SIG-M5 treated with dmso at 0.1 percent for 504 hours (cell line): ENCODE data around the gene TM9SF4.
"Not testable (repeated sequence)": the region's sequence is repeated elsewhere in the genome, so short reads cannot be mapped to it uniquely, and the experiment has no call there.

Source experiments
- DNase-seq: peaks from one replicate; lab custom pipeline; 2025; ENCODE audit not compliant: unreplicated experiment; lab: John Stamatoyannopoulos, UW

The TM9SF4 gene

DNA sequence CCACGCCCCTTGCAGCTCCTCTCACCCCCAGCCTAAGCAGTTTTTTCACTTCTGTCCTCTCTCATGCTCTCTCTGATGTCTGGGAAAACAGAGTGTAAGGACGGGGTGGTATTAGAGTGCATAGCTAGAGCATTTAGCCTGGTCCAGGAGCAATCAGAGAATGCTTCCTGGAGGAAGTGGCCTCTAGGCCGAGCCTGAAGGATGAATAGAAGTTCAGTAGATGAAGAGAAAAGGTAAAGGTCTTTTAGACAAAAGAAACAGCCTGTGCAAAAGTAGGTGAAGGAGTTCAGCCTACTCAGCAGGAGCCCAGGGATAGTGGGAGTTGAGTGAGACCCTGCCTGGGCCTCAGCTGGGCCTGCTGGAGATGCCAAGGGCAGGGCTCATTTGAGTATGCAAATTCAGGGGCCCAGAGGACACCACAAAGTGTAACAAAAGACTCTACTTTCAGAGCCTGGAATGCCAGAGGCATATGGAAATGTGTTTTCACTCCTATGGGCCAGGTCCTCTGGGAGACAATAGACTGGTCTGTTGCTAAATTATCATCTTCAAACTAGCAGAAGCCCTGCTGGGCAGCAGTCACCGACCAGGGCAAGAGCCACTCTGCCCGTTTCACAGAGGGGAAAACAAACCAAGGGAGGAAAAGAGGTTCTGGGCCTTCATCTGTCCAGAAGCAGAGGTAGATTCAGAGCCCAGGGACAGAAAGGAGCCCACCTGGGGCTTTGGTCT is 19.7 kb upstream of the TM9SF4 start:
- DNase-seq = no peak

DNA sequence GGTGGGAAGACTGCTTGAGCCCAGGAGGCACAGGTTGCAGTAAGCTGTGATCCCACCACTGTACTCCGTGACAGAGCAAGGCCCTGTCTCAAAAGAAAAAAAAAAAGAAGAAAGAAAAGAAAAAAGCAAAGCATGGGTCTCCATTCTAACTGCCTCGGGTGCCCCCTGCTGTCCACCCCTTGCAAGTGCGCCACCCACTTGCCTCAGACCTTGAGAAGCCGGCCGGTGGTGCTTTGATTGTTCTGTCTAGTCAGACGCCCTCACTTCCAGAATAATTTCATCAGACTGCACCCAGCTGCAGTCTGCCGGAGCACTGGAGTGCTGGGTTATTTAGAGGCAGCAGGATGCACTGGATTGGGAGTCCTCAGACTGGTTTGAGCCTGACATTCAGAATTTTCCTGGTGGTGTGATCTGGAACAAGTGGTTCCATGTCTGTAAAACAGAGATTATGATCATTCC is 17.6 kb upstream of the TM9SF4 start:
- DNase-seq = peak; percentile 88

DNA sequence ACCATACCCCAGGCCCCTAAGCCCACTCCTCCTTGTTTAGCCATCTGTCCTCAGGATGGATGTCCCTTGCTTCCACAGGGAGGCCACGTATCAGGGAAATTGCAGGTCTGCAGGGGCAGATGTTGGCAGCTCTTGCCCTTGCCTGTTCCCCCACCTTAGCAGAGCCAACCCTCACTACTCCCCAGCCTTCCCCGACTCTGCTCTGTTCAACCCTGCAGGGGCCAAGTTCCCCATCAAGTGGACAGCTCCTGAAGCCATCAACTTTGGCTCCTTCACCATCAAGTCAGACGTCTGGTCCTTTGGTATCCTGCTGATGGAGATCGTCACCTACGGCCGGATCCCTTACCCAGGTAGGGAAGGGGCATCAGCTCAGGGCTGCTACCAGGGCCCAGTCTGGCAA is 10.7 kb upstream of the TM9SF4 start:
- DNase-seq = no peak

DNA sequence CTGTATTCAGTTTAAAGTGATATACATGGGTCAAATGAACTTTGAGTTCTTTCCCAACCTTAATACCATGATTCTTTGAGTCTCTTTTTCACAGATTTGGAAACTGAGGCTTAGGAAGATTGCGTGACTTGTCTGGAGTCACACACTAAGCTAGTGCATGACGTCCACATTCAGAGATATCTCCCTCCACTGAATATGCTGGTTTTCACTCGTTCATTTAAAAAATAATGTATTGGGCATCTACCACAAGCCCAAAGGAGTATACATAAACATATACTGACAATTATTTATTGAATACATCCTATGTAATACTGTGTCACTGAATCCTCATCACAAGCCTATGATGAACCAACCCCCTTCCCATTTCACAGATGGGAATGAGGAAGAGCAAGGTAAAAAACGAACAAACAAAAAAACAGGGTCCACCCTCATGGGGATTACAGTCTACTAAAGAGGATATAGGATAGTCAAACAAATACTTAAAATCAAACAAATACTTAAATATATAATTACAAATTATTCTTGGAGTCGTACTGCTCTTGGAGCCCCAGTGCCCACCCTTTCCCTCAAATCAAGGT is 611 bp upstream of the TM9SF4 start:
- no peak for DNase-seq

DNA sequence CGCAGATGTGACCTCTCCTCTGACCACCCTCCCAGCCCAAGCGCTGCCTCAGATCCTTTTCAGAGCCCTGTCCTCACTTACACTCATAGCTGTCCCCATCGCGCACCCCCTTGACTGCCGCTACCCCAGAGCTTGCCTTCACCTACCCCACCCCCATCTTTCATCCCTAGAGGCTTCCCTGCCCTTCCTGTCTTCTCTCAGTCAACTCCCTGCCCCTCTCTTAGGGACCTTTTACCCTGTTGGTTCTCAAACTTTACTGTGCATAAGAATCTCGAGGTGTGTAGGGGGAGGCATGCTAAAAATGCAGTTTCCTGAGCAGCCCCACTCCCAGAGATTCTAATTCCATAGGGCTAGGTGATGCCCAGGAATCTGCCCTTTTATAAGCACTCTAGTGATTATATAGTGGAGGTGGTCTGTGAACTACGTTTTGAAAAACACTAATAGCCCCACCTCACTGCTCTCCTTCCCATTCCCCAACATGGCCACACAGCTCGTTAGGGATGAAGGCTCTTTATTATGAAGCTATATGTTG is 725 bp downstream of the TM9SF4 start:
- no peak for DNase-seq

DNA sequence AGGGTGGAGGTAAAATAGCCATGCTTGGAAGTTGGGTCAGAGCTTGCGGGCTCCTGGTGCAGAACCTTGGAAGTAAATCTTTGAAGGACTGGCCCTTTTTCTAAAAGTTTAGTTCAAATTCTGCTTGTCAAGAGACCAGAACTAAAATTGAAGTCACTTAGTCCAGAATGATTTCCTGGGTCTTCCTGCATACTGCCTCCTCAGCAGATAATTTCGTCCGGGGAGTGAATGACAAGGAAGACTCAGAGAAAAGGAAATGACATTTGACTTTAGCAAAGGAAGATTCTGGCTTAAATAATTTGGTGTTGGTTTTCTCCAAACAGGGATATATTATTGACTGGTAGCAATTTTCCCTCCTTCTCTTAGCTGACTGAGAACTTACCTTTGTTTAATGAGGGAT is 1.2 kb downstream of the TM9SF4 start:
- no peak for DNase-seq

DNA sequence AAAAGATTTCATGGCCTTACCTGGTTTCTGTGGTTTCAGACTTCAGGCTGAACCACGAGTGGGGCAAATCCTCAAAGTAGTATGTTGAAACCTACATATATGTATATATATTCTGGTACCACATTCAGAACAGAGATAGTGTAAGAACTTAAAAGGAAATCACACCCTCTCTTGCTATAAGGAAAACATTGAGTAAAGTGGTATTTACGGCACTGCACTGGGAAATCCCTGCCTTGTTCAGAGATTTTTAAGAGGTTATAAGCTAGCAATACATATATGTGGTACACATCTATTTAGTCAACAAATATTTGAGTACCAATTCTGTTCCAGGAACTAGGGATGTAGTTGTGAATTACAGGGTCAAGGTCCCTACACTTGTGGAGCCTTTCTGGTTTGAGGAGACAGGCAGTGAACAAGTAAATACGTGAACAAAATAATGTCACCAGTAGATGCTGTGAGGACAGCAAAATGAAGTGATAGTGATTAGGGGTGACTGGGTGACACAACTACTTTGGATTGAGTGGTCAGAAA is 1.7 kb downstream of the TM9SF4 start:
- no peak for DNase-seq

DNA sequence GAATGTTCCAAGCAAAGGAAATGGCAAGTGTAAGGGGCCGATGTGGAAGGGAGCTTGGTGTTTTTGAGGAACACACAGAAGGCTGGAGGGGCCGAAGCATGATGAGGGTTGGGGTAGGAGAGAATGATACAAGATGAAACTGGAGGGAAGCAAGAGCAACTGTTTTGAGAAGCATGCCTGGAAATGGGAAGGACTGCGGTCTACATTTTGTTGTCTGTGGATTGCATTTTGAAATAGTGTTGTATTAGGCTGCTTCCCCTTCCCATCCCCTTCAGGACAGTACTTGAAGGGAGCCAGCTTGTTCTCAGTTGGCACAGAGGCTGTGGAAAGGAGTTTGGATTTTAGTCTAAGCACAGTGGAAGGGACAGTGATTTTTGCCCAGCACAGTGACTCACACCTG is 2.2 kb downstream of the TM9SF4 start:
- DNase-seq = peak; percentile 81

DNA sequence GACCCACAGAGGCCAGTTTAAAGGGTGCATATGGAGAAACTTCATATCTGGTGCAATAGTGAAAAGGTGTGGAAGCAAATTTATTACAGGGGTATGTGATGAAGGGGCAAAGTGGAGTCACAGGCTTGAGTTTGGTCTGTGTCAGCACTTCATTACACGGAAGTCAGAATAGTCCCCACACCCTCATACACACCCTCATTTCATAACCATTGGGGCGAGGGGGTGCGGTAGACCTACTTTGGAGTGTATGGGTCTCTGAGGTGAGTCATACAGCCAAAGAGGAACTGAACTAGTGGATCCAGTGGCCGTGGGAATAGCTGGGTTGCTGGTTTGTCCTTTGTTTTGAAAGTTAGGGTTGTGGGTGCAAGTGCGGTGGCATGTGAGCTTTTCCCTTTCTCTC is 3.3 kb downstream of the TM9SF4 start:
- DNase-seq = peak; percentile 97

DNA sequence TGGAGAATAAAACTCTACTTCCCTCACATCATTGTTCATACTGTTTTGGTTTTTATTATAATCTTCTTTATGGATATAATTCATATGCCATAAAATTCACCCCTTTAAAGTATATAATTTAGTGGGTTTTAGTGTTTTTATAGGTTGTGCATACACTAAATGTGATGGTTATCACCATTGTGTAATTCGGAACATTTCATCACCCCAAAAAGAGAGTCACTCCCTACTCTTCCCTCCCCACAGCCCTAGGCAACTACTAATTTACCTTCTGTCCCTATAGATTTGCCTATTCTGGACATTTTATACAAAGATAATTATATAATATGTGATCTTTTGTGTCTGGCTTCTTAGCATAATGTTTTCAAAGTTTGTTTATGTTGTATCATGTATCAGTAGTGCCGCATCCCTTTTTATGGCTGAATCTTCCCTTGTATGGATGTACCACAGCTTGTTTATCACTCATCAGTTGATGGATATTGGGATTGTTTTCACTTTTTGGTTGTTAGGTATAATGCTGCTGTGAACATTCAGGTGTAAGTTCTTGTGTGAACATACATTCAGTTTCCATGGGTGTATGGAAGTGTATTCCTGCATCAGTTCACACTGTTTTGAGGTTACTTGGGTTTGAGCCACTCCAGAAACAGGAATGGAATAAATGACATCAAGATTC is 4.2 kb downstream of the TM9SF4 start:
- peak; percentile 9 for DNase-seq

DNA sequence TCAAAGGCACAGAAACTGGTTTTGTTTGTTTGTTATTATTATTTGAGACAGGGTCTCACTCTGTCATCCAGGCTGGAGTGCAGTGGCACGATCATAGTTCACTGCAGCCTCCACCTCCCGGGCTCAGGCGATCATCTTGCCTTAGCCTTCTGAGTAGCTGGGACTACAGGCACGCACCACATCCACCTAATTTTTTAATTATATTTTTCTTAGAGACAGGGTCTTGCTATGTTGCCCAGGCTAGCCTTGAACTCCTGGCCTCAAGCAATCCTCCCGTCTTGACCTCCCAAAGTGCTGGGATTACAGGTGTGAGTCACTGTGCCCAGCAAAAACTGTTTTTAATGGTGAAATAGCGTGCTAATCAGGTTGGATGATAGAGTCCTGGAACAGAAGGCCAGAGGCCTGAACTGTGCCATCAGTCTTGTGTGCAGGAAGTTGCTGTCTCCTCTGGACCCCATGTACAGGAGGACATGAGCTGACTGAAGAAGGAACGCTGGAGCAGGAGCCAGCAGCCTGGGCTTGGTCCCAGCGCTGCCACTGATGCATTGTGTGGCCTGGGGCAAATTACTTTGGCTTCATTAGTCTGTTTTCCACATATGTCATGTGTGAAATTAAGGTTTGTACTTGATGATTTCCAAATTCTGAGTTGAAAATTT is 4.9 kb downstream of the TM9SF4 start:
- DNase-seq = no peak

DNA sequence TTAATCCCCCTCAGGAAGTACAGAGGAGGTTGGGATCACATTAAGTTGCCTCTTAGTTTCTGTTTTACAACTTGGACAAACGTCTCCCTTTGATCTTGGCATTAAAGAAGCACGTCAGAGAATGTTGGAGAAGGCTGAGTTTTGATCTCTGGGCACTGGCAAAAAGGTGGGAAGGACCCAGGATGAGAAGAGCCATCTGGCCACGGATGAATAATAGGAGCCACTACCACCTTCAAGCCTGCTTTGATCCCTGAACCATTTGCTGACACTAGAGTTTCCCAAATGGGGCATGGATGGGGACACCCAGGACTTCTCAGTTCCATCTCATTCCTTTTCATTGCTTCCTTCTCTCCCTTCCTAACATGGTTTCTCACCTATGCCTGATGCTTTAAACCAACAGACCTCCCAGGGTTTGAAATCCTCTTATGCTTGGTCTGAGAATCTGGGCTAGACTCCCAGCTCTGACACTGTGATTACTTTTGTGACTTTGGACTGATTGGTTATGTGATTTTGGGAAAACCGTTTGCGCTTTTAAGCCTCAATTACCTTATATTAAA is 5.8 kb downstream of the TM9SF4 start:
- DNase-seq = no peak

DNA sequence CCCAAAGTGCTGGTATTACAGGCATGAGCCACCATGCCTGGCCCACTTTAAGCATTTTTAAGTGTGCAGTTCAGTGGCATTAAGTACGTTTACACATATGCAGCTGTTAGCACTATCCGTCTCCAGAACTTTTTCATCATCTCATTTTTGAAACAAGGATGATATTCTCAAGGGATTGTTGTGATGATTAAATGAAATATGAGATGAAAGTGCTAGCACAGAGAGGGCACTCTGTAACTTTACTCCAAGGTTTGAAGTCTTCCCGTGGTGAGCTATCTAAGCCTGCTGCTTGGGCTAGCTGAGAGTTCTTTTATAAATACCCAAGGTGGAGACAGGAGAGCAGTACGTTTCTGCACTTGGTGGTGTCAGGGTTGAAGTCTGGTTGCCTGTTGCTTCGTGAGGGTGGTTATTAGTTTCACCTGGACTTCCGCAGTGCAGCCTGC is 6.6 kb downstream of the TM9SF4 start:
- DNase-seq = no peak

DNA sequence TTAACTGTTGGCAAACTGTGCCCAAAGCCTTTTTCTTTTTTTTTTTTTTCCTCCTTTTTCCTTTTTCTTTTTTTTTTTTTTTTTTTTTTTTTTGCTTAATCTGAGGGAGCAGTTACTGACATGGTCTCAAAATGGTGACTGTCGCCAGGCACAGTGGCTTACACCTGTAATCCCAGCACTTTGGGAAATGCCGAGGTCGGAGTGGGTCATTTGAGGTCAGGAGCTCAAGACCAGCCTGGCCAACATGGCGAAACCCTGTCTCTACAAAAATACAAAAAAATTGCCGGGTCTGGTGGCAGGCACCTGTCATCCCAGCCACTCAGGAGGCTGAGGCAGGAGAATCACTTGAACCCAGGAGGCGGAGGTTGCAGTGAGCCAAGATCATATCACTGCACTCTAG is 7.3 kb downstream of the TM9SF4 start:
- not testable (repeated sequence) for DNase-seq

DNA sequence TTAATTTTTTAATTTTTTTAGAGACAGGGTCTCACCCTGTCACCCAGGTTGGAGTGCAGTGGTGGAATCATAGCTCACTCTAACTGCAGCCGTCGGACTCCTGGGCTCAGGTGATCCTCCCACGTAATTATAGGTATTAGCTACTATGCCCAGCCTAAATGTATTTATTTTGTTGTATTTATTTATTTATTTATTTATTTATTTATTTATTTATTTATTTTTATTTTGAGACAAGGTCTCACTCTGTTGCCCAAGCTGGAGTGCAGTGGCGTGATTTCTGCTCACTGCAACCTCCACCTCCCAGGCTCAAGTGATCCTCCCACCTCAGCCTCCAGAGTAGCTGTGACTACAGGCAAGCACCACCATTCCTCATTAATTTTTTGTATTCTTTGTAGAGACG is 8.9 kb downstream of the TM9SF4 start:
- not testable (repeated sequence) for DNase-seq

DNA sequence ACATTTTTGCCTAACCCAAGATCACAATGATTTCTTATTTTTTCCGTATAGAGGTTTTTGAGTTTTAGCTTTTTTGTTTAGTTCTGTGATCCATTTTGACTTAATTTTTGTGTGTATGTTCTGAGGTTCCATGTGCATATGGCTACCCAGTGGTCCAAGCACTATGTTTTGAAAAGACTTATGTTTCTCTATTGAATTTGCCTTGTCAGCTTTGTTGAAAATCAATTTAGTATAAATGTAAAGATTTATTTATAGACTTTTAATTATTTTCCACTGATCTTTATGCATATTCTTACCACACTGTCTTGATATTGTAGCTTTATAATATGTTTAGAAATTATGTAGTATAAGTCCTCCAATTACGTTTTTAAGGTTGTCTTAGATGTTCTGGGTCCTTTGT is 10.2 kb downstream of the TM9SF4 start:
- DNase-seq = no peak

DNA sequence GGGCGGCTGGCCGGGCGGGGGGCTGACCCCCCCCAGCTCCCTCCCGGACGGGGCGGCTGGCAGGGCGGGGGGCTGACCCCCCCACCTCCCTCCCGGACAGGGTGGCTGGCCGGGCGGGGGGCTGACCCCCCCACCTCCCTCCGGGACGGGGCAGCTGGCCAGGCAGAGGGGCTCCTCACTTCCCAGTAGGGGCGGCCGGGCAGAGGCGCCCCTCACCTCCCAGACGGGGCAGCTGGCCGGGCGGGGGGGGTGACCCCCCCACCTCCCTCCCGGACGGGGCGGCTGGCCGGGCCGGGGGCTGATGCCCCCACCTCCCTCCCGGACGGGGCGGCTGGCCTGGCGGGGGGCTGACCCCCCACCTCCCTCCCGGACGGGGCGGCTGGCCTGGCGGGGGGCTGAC is 12.4 kb downstream of the TM9SF4 start:
- not testable (repeated sequence) for DNase-seq

DNA sequence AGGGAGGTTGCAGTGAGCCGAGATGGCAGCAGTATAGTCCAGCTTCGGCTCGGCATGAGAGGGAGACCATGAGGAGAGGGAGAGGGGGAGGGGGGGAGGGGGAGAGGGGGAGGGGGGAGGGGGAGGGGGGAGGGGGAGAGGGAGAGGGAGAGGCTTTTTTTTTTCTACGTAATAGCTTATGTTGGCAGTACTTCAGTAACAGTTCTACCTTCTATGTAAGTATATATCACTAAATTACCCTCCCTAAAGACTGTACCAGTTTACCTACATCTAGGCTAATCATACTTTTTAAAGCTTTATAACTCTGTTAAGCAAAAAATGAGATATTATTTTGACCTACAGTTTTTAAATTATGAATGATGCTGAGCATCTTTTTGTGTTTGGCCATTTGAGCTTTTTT is 13.6 kb downstream of the TM9SF4 start:
- DNase-seq = no peak

DNA sequence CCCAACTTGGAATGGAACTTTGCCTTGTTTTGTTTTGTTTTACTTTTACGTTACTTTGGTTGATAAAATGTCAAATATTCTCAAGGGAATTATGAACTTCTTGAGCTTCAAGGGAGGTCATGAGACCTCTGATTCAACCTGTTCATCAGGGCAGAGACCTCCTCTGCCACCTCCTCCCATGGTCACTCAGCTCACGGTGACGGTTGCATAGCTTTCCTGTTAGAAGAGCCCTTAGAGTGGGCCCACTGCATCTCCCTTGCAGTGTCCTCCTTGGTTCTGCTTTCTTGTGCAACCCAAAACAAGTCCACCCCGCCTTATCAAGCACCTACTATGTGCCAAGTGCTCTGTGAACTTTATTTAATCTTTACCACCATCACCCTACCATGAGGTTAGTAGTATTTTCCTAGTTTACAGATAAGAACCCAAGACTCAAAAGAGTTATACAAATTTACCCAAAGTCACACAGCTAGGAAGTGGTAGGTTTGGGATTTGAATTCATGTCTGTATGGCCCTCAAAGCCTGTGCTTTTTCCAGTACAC is 15.5 kb downstream of the TM9SF4 start:
- DNase-seq = no peak

DNA sequence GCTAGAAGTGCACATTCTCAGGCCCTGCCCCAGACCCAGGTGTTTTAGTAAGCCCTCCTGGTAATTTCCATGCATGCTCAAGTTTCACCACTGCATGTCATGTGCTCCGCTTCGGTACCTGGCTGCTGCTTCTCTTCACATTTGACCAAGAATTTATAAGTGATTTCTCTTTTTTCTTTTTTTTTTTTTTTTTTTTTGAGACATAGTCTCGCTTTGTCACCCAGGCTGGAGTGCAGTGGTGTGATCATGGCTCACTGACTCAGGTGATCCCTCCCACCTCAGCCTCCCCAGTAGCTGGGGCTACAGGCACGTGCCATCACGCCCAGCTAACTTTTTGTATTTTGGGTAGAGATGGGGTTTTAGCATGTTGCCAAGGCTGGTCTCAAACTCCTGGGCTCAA is 16.0 kb downstream of the TM9SF4 start:
- DNase-seq = no peak

DNA sequence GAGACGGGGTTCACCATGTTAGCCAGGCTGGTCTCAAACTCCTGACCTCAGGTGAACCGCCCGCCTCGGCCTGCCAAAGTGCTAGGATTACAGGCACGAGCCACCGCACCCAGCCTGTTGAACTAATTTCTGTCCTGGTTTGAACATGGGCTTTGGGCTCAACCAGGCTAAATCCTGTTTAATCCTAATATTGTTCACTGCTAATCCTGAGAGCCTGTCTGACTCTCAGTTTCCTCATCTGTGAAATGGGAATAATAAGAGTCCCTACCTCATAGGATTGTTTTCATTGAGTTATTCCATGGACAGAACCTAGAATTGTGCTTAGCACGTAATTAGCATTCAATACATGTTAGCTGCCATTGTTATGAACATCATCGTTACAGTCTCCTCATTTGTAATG is 17.4 kb downstream of the TM9SF4 start:
- no peak for DNase-seq
